ENCODE measurements around the gene HECW1.
A peak's percentile ranks its signal among the peaks of the same experiment; 100 is the strongest.
"Not testable (repeated sequence)": the region's sequence is repeated elsewhere in the genome, so short reads cannot be mapped to it uniquely, and the experiment has no call there.

Gene HECW1

DNA sequence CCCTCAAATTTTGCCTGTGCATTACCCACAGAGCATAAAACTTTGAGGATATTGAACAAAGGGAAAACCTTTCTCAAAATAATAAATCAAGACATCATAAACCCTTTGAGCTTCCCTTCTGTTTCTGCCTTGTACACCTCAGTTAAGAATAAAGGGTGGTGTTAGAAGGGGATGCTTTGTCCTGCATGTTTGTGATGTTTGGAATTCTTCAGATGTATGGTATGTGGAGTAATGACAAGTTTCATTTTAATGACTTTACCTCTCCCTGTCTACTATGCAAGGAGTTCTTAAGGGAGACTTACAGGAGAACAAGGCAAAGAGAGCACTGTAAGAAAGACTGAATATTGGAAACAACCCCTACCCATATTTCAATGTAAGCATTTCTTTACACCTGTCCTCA lies 99.2 kb downstream of the HECW1 start:
- no peak for DNase-seq

GRCh38 chr7:43212921-43213320 lies 100.5 kb downstream of the HECW1 start:
- DNase-seq: no peak

GRCh38 chr7:43215061-43215460 lies 102.6 kb downstream of the HECW1 start:
- DNase-seq: no peak

DNA sequence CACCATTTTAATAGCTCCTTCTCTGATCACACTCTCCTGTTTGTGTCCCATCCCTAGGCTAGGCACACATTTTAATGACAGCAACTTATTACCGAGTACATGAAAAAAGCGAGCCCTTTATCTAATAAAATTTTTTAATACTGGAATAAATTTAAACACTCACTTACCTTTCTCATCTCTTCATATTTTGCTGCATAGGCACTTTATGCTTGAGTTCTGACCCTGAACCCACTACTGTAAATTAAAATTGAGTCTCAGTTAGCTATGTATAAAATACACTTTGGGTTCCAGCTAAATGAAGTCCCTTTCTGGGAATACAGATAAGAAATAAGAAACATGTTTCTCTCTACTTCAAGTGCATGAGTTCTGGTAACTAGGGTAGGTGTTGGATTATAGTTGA lies 104.6 kb downstream of the HECW1 start:
- no peak for DNase-seq

- DNase-seq: not testable (repeated sequence)
These were observed 106.5 kb downstream of the HECW1 start for GRCh38 chr7:43218901-43219300.

- DNase-seq: no peak
These were observed 107.8 kb downstream of the HECW1 start for GRCh38 chr7:43220250-43220649.

DNA sequence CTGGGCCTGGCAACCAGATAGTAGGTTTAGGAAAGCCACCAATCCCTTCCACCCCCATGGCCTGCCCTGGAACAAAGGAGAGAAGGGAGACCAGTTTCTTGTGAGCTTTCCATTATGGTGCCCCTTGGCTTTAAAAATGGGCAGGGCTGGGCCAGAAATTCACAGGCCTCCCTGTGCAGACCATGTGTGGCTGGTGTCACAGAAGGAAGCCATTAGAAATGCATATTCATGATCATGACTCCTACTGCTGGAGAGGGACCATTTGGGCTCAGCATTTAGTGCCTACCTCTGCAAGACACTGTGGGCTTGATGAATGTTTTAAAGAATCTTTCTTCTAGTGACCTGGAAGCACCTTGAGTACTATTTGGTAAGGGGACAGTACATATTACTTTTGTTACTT lies 108.3 kb downstream of the HECW1 start:
- no peak for DNase-seq

- DNase-seq: no peak
These were observed 117.4 kb downstream of the HECW1 start for GRCh38 chr7:43229801-43230200.

DNA sequence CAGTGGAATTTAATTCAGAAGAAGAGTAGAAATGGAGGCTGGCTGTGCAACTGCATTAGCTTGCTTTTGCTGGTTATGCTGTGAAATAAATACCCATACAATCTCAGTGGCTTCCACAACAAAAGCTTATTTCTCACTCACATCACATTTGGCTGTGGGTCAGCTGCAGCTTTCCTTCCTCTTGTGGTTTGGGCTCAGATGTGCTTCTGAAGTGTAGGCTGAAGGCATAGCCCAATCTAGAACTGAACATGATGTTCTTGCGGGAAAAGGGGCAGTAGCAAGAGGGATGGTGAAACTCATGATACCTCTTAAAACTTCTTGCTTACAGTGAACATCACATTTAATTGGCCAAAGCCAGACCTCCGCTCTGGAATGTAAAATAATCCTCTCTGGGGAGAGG lies 119.9 kb downstream of the HECW1 start:
- no peak for DNase-seq

- no peak for DNase-seq
These were observed 121.6 kb downstream of the HECW1 start for GRCh38 chr7:43234073-43234472.

- no peak for DNase-seq
These were observed 122.5 kb downstream of the HECW1 start for GRCh38 chr7:43234968-43235367.

- DNase-seq: no peak
These were observed 128.1 kb downstream of the HECW1 start for GRCh38 chr7:43240565-43240964.

DNA sequence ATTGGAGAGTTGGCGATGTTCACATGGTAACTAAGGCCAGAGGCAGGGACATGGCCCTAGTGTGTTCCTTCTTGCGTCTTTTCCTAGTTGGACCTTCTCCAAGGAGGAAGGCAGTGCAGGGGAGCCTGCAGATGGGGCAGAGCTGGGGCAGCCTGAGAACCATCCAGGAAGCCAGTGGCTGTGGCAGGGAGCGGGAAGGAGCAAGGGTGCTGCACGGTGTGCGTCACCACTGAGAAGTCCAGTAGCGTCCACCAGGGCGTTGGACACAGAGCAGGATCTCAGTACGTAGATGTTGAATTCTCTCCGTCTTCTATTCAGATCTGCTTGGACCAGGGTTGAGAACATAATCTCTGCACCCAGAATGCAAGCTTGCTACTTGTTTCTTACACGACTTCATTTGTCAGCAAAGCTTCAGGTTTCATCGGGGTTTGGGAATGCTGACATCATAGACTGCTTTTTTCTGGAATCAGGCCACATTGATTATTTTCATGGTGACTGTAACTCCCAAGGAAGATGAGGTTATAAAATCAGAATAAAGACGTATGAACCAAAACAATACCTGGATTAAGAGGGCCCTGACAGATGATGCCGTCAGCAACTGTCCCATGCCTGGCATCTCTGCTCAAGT lies 130.3 kb downstream of the HECW1 start:
- DNase-seq: no peak

DNA sequence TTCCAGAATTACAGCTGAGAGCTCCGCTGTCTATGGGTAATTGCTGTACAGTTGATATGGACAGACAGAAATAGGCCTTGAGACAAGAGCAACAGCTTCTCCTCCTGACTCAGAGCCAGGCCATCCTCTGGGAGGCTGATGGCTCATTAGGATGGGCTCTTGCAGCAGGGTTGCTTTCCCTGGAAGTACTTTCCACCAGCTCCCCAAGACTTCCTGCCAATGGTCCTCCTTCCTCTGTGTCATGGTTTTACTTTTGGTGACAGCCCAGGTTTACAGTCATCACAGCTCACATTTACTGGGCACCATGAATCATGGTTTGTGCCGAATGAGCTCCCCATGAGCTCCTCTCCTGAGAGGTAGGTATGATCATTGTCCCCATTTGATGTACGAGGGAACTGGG lies 131.8 kb downstream of the HECW1 start:
- DNase-seq: no peak

DNA sequence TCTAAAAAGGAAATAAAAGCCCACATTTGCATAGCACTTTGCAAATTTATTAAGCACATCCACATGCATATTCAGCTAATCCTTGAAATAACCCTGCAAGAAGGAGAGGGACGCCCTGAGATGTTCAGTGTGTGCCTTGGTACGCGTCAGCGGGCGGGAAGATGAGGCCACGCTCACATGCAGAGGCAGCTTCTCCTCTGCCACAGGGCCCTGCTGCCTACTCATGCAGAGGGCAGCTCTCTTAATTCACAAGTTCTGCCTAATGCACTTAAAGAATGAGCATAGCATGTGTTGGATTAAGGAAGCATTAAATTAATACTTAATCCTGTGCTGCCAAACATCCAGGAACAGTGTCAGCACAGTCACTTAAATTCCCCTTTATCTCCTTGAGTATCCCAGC lies 132.3 kb downstream of the HECW1 start:
- no peak for DNase-seq

GRCh38 chr7:43247757-43248156 lies 135.3 kb downstream of the HECW1 start:
- no peak for DNase-seq

DNA sequence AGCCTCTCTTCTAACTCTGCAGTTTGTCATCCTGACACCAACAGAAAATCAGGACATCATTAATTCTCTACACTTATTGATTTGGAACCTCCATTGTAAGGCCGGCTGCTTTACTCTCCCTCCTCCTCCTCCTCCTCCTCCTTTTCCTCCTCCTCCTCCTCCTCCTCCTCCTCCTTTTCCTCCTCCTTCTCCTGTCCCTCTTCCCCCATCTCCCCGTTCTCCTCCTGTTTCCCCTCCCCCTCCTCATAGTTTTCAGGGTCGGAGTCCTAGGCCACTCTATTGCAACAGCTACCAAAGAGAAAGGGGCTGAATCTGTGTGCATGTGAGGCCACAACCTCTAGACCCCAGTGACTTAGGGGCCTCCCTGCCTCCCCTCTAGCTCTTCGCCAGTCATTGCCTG lies 136.1 kb downstream of the HECW1 start:
- DNase-seq: no peak

GRCh38 chr7:43248961-43249822 lies 136.7 kb downstream of the HECW1 start:
- no peak for DNase-seq

DNA sequence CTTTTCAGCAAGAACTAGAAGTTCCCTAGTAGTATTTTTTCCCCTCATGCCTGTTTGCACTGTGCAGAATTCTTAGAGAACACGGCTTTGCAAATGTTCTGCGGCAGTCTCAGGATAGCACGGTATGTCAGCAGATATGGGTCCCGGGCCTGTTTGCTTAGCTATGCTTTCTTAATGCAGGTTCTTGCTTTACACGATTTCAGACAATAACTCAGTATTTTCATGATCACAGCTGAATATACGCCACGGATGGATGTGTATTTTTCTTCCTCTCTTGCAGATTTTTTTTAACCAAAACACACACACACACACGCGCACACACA lies 137.3 kb downstream of the HECW1 start:
- DNase-seq: no peak

DNA sequence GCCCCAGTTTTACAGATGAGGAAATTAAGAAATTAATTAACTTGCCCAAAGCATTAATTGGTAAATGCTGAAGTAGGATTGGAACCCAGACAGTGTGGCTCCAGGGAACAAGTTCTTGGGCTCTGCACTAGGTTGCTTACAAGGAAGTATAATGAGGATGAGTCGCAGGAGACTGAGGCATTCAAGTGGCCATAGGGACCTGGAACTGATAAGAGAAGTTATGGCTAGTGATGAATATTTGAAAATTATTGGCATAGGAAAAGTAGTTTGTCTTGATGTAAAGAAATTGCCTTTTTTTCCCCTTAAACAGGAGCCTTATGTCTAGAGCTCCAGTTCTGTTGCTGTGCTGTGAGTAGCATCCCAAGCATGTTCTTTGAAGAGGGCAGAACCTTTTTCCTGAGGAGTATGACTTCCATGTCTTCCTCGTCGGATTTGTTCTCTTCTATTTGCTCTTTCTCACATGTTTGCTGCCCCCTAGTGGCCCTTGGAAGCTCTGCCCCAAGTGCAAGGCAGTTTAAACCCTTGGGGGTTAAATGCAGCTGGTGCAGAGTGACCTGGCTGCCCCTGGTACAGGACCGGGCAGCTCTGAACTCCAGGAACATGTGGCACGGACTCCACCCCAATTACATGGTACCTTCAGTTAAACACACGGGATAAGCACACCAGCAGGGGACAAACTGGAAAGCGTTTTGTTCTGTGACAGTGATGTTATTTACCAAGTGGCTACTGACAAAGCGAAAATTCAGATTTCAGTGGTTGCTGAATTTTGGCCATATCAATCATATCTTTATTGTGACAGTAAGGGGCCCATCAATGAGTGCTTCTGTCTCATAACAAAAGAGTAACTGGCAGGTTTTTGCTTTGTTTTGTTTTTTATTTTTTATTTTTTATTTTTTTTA lies 148.8 kb downstream of the HECW1 start:
- peak; percentile 14 to 40 (median 26) for DNase-seq

- no peak for DNase-seq
These were observed 152.7 kb downstream of the HECW1 start for GRCh38 chr7:43265139-43265538.

- DNase-seq: no peak
These were observed 161.7 kb downstream of the HECW1 start for GRCh38 chr7:43273939-43274719.

DNA sequence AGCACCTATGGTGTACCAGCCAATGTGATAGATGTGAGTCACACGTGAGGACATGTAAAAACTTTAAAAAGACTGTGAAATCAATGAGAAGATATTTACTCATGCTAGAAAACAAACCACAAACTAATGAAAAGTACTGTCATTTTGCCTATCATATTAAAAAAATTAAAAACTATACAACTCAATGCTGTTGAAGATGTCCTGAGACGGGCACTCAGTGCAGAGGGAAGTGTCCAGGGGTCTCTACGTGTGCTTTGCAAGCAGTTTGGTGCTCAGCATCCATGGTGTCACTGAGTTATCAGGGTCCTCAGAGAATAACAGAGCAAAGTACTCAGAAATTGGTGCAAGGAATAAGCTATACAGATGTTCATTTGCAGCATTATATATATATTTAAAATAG lies 162.3 kb downstream of the HECW1 start:
- DNase-seq: no peak

Data from stimulated activated naive CD4-positive, alpha-beta T cell (primary cell).